Measurements from ENCODE around the gene ZNF230.

Gene ZNF230

GRCh38 chr19:44002566-44003460 is at the start of gene ZNF230:
Gene ZNF230 (plus strand): TSS chr19:44002957. CDS start chr19:44007079, 4,122 bp downstream.
- peak; percentile 87 for DNase-seq

- DNase-seq = no peak
Observed at GRCh38 chr19:43956827-43957226, 45.9 kb upstream of the ZNF230 start.

GRCh38 chr19:43957891-43958290 is 44.9 kb upstream of the ZNF230 start:
- no peak for DNase-seq

- DNase-seq = no peak
Observed at GRCh38 chr19:43960411-43960810, 42.3 kb upstream of the ZNF230 start.

GRCh38 chr19:43966079-43966694 is 36.6 kb upstream of the ZNF230 start:
- no peak for DNase-seq

- no peak for DNase-seq
Observed at GRCh38 chr19:43976732-43977131, 26.0 kb upstream of the ZNF230 start.

GRCh38 chr19:43983544-43983911 is 19.2 kb upstream of the ZNF230 start:
- no peak for DNase-seq

- DNase-seq = peak; percentile 89
Observed at GRCh38 chr19:43983912-43984686, 18.7 kb upstream of the ZNF230 start, which contains the start of gene ZNF155. Gene ZNF155 (plus strand): TSS chr19:43984188. CDS start chr19:43988544, 4,356 bp downstream.

- DNase-seq = no peak
Observed at GRCh38 chr19:43984687-43985000, 18.1 kb upstream of the ZNF230 start.

- DNase-seq = no peak
Observed at GRCh38 chr19:43997631-43998290, 5.0 kb upstream of the ZNF230 start.

- DNase-seq = no peak
Observed at GRCh38 chr19:44002212-44002565, 568 bp upstream of the ZNF230 start.

- DNase-seq = no peak
Observed at GRCh38 chr19:44003461-44004009, 778 bp downstream of the ZNF230 start.

GRCh38 chr19:44005973-44006372 is 3.2 kb downstream of the ZNF230 start:
- DNase-seq = no peak

GRCh38 chr19:44007473-44007872 is 4.7 kb downstream of the ZNF230 start:
- no peak for DNase-seq

GRCh38 chr19:44010468-44010867 is 7.7 kb downstream of the ZNF230 start:
- DNase-seq = no peak

GRCh38 chr19:44019498-44019897 is 16.7 kb downstream of the ZNF230 start:
- no peak for DNase-seq

- DNase-seq = no peak
Observed at GRCh38 chr19:44021221-44021620, 18.5 kb downstream of the ZNF230 start.

GRCh38 chr19:44024900-44025216 is 22.1 kb downstream of the ZNF230 start:
- DNase-seq = no peak

GRCh38 chr19:44025217-44025936 is 22.6 kb downstream of the ZNF230 start, which contains the start of gene ZNF222:
Gene ZNF222 (plus strand): TSS chr19:44025379. CDS start chr19:44025437, 58 bp downstream.
- peak; percentile 69 for DNase-seq

- DNase-seq = no peak
Observed at GRCh38 chr19:44026622-44027021, 23.9 kb downstream of the ZNF230 start.

- DNase-seq = no peak
Observed at GRCh38 chr19:44032001-44032610, 29.3 kb downstream of the ZNF230 start.

GRCh38 chr19:44042147-44042546 is 39.4 kb downstream of the ZNF230 start:
- no peak for DNase-seq
